GM19372 (cell line): ENCODE measurements around the gene SNN.

ENCODE experiments used
- ATAC-seq: cut with Tn5 transposase; IDR thresholded peaks from one replicate; pipeline ENCODE4 v1.9.1; 2021; ENCODE audit warnings: mild to moderate bottlenecking, low read depth, moderate library complexity; ENCODE audit not compliant: unreplicated experiment

Gene SNN

DNA sequence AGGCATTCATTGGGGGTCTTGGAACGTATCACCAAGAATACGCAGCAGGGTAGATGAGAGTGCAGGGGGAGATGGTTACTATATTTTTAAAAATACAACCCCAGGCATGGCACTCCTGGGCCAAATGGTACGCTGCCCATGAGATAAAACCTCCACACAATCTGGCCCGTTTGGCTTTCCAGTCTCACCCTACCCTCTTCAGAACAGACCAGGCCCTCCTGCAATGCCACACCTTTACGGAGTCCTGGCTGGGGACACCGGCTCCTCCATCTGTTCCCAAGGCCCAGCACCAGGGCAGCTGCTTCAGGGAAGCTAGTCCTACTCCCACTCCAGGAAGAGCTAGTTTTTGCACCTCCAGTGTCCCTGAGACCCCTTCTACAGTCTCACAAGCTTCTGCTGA, 24.4 kb downstream of the SNN start:
- no peak for ATAC-seq

DNA sequence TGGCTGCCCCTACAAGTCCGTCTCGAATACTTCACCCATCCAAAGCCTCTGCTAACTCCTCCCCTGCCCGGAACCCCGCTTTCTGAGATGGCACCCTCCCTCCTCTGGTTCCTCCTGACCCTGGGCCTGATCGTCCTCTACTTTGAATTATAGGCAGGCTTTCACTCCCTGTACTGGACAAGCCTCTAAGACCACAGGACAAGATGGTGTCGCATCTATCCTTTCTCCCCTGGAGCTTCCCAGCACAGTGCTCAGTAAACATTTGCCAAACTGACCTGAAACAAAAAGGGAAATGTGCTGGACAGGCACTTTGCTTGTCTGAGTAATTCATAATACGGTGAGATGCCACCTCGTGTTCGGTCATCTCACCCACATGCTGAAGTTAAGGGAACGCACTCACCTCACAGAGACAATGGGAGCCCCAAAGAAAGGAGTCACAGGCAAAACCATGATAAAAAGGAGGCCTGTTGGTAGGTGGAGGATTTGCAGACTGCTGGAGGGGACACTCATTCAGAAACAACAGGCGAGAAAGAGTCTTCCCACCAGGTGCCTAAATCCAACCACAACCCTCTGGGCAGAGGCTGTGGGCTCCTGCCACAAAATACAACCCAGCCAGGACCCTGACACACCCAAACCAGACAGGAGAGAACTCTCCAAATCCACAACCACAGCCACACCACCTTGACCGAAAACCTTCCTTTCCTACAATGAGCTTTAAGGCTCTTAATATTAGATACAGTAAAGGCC, 28.2 kb downstream of the SNN start:
- no peak for ATAC-seq

DNA sequence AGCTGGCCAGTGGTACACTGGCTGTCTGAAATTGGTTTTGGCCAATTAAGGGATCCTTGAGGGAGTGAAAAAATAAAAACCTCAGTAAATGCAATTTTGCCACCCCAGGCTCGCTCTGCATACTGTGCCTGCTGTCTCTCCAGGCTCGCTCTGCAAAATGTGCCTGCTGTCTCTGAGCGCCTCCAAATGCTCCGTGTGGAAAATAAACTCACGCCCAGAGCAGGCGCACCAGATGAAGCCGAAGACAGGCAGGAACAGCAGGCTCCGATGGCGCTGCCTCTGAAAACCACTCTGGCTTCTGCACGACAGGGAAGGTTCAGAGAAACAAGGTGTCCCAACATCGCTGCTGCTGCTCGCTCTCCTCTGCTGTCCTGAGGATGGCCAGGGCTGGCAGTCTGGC, 29.1 kb downstream of the SNN start:
- no peak for ATAC-seq

DNA sequence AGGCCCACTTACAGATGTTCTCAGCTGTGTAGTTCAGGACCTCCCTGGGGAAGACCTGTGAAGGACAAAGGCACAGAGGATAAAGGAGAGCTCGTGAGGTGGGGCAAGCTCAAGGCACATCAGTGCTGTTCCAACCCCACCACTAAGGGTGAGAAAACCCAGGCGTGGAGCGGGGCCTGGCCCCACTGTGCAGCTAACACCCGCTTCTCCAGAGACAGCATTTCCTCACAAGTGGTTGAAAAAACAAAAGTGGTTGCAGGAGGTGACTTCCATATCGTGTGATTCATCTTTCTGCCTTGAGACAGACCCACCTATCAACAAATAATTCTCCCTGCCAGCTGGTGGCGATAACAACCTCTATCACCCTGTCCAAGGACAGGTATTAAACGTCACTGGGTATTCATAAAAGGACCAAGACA, 30.0 kb downstream of the SNN start:
- no peak for ATAC-seq

DNA sequence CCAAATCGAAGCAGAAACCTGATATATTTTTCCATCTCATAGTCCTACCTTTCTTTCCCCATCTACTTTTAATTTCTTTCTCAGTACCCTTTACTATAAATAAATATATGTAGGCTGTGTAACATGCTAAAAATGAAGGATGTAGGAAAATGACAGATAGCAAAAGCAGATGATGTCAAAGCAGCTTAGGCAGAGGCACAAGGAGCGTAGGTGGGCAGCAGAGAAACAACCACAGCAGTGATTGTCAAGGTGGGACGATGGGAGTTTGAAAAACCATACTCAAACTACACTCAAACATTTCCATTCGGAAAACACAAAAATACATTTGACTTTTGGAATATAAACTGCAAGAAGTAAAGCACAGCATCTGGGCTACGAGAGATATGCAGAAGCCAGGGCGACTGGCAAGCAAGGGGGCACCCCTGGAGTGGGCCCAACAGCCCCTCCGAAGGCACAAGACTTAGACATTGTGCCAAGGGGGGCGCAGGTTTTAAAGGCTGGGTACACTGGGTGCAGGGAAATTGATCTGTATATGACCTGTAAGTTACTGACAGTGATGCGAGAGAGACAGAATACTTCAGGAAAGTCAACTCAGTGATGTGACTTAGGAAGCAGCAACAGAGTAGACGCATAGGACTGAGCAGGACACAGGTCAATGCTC, 31.1 kb downstream of the SNN start:
- no peak for ATAC-seq

DNA sequence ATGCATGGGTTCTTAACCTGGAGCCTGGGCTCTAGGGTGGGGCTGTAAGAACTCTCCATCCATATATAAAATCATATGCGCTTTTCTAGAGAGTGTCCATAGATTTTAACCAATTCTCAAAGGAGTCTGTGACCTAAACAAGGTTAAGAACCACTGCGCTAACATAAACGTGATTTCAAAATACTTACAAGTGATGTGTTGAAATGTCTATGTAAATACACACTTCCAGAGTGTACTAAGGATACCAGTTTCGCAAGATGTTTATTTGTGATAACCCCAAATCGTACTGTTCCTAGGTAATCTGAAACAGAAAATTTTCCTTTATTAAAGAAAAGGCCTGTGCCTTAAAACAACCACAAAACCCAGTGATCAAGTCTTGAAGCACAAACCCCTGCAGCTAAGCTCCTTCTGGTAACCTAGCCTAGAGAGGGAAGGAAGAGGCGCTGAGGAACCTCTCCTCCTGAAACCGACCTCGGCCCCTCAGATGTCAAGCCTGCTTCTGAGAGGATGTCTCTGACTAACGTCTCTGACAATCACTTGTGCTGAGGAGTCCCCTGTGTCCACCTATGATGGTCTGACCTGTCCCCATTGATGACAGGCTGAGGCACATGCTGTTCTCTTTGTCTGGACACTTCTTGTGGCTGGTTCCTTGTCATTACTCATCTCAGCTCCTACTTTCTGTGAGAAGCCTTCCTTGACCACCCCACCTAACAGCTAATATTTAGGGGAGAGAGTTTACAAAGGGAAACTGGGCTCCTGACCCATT, 32.2 kb downstream of the SNN start:
- no peak for ATAC-seq

DNA sequence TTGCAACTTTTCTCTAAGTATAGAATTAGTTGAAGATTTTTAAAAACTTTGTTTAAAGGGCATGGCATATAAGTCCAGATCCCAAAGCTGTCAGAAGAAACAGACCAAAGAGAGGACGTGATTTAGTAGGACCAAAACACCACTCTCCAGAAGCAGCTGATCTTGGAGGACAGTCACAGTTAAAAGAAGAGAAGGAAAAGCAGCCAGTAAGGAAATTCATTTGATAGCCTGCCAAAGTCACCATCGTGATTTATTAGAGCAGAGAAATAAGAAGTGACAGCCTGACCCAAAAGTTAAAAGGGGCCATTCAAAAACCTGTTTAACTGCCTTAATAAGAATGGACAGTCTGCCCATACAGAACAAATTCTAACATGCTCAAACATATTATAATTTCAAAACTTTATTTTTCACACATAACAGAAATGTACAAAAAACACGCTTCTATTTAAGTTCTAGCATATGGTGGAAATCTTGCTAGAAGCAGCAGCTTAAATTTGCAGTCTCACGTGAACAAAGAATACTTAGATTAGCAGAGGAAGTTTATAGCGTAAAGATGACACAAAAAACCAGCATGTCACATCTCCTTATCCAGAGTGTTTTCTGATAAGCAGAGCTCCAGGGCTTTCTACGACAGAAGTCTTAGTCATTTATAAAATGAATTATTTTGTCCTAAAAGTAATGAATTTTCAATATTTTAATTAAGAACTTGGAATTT, 37.2 kb downstream of the SNN start:
- ATAC-seq = no peak

DNA sequence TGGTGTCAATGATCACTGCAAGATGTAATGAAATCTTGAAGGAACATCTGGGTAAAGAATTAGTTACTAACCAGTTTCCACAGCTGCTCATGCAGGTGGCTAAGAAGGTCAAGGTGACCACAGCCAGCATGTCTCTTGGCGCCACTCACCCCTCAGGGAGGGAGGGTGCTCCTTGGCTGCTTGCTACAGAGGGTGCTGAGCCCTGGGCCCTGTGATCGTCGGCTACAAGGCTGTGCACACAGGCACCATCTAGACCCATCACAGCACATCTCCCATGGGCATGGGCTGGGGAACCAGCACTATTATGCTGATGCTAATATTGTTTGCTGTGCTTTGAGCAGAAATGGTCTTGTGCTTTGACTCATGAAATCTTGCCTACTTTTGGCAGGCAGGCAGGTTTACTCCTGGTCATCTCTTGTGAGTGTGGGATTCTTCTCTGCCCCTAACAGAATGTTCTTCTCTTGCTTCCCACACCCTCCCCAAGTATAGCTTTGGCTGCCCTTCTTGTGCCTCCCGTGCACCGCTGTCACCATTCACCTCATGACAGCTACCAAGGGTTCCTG, 38.0 kb downstream of the SNN start:
- ATAC-seq = peak; percentile 65

DNA sequence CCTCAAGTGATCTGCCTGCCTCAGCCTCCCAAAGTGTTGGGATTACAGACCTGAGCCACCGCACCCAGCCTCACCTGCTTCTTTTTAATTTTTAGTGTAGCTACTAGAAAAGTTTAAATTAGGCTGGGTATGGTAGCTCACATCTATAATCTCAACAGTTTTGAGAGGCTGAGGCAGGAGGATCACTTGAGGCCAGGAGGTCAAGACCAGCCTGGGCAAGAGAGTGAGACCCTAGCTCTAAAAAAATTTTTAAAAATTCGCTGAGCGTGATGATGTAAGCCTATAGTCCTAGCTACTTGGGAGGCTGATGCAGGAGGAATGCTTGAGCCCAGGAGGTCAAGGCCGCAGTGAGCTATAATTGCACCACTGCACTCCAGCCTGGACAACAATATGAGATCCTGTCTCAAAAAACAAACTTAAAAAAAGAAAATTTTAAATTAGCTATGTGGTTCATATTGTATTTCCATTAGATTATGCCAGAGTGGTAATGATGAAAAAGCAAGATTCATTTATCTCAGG, 39.5 kb downstream of the SNN start:
- ATAC-seq = no peak

DNA sequence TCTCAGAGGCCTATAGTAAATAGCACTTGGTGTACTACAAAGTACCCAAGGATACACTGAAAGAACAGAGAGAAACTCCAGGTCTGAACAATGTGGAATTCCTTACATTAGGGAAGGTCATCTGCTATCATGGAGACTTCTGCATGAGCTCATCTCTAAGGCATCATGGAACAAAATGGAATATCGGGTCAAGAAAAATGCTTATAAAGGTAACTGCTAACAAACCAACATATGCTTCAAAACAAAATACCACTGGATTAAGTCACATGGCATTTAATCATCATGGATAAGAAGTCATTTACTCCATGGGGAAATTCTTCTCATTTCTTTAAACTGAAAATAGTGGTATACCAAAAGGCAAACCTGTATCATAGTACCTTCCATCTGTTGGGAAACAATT, 40.2 kb downstream of the SNN start:
- no peak for ATAC-seq

DNA sequence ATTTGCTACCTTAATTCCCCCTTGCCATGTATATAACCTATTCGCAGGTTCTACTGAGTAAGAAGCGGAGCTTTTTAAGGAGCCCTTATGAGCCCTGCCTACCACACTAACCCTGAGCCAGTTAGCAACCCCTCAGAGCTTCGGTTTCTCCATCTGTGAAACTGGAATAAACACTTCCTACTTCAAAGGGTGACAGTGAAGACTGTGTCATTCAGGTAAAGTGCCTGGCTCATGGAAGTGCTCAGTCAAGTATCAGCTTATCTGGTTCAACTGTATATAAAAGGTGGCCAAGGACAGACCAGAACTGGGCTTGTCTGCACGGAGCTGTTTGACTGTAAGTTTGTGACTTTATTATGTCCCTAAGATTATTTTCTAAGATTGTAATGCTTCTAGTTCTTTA, 43.4 kb downstream of the SNN start:
- no peak for ATAC-seq

DNA sequence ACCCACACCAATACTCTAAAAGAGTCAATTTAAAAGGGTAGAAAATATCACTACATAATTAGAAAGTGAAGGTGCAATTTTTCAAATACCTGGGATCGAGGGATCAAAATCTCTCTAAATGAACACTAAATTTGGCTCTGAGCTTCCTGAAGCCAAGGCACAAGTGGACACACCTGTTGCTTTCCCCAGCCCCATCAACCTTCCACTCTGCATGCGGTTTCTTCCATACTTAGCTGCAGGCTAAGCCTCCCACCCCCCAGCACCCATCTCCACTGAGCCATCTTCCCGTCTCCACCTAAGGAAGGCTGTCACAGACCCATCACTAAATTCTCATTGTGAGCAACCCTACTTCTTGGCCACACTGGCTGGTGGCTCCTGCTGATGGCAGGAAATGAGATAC, 43.9 kb downstream of the SNN start:
- ATAC-seq = no peak

DNA sequence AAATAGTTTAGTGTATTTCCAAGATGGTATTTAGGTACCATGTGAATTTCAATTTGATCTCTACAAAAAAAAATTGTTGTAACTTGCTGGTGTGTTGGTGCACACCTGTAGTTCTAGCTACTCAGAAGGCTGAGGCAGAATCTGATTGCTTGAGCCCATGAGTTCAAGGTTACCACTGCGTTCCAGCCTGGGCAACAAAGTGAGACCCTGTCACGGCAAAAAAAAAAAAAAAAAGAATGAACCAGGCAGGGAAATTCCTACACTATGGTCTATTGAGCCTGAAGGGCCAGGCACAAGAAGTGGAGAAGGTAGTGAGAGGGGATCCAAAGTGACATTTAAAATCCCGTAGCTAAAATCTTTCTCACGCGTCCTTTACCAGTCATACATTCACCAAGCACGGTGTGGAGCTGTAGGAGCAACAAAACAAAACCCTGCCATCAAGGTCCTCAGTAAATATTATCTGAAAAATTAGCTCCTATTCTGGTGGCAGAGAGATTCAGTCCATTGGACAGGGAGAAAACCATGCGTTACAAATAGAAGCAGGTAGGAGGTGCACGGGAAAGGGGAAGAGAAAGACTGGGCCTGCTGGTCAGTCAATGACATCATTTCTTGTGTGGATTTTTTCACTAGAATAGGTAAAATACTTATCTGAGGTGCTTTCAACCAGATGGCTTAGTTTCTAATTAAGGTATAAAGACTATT, 47.1 kb downstream of the SNN start:
- no peak for ATAC-seq

DNA sequence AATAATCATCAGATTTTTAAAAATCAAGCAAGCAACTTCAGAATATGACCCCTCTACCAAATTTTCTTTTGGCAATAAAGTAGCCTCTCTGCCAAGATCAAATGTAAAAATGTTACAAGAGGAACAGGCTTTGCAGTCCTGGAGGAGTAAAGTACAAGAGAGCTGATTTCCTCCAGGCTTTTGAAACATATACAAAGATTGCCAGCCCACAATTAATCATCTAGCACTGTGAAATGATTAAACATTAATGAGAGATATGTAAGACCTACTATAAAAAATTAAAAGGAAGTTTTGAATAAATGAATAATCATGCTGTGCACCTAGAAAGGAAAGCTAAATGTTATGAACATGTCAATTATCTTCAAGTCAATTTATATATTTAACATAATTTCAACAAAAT, 48.1 kb downstream of the SNN start:
- ATAC-seq = no peak

DNA sequence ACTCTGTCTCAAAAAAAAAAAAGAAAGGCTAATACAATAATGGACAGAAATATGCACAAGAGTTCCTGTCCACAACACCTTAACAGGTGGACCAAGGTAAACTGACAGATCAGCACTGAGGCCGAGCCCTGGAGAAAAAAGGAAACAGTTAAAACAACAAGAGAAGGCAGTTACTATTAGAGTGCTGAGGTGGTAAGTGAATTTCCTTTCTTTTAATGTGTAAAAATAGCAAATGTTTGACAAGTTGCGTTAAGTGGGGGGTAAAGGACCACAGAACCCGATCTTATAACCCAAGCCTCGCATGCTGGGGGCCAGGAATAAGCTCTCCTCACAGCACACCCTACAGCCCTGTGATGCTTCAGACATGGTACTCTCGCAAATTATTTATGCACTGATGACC, 49.6 kb downstream of the SNN start:
- ATAC-seq = no peak

DNA sequence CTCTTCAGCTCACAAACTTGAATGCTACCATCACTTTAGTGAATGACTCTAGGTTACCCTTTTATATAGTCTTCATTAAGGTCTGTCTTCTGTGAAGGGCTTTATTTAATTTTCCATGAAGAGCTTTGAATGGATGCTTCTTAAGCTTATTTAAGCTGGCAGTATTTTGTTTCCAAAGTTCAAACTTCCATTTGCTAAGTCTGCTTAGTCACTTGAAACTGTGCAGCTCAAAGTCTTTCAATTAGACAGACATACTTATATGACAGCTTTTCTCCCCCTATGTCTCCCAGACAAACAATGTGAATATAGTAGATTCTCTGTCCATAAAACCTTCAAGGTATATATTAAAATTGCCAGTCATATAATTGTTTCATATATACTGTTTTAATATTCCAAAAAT, 50.9 kb downstream of the SNN start:
- no peak for ATAC-seq

DNA sequence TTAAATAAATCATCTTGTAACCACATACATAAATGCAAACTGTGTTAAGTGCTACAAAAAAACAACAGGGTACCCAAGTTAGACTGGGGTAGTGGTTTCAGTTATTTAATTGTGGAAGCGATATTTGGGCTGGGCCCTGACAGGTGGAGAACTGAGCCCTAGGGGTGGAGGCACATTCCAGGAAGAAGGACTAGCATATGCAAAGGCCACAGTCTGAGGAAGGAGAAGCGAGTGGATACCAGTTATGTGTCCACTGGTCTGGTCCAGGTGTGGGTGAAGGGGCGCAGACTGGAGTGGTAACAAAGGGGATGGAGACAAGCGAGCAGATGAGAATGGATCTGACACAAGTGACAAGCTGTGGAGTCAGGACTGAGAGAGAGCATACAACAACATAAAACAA, 51.5 kb downstream of the SNN start:
- no peak for ATAC-seq

DNA sequence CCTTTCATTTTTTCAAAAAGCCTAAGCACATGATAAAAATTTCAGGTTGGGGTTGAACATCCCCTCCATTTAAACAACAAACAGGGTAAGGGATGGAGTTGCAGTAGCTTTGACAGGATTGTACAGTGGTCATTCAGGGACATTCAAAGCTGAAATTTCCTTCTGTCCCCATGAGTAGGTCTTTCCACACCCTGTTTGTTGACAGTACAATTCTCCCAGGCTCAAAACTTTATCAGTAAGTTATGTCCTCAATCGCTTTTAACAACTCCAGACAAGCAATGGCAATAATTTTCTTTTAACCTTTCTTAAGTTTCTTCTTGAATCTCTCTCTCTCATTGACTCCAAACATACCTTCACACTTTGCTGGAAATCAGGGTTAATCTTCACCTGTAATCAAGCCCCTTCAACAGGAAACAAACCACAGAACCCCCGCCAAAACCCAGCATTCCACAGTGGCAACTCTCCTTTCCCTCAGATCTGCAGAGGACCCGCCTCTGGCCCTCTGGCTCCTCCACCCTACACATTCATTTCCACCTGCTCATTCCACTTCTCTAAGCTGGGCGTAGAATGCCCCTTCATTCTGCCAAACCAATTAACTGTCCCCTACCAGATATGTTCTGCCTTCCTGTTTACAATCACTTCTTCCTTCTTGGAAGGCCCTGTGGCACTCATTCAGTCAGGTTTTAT, 53.7 kb downstream of the SNN start:
- ATAC-seq = no peak

DNA sequence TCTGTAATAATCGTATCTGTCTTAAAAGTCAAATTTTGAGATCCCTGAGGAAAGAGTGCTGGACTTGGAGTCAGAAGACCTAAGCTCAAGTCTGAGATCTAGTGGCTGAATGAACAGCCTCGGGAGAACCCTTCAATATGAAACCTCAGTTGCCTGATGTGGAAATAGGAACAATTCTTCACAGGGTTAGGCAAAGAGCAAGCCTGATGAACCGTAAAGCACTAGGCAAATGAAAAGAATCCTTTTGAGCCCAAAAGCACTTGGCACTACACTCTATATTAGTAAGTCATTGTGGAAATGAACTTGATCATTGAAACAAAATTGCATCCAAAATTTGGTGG, 54.2 kb downstream of the SNN start:
- ATAC-seq = no peak
